ENCODE data around the gene UGGT2.

- TF ChIP-seq CTCF (conservative IDR thresholded peaks at IDR 0.05) (no peak), ZFX (IDR thresholded peaks at IDR 0.05) (no peak)
Observed at GRCh38 chr13:96093296-96094006, 40.2 kb upstream of the UGGT2 start.

Measured in C4-2B (cell line).